Ramos (cell line): ENCODE measurements around the gene COL4A1.

ENCODE experiments used
- in situ Hi-C: fragments of 300-500 bp; cut with MboI; formaldehyde crosslinking; loops from one replicate; pipeline ENCODE4 v1.14.3; 2022; ENCODE audit warnings: low sequenced_read_pairs; ENCODE audit not compliant: unreplicated experiment

COL4A1 gene

GRCh38 chr13:110342474-110342873 lies 35.5 kb upstream of the COL4A1 start:
- in situ Hi-C loops: no loop called here

- in situ Hi-C loops: no loop called here
Measured at GRCh38 chr13:110341445-110342244, 34.7 kb upstream of the COL4A1 start.

- in situ Hi-C loops: no loop called here
Measured at GRCh38 chr13:110340812-110341444, 34.0 kb upstream of the COL4A1 start.

- in situ Hi-C loops: no loop called here
Measured at GRCh38 chr13:110339975-110340550, 33.1 kb upstream of the COL4A1 start.

GRCh38 chr13:110339263-110339662 lies 32.3 kb upstream of the COL4A1 start:
- in situ Hi-C loops: no loop called here

GRCh38 chr13:110338441-110339101 lies 31.6 kb upstream of the COL4A1 start:
- in situ Hi-C loops: no loop called here

- in situ Hi-C loops: no loop called here
Measured at GRCh38 chr13:110337247-110337646, 30.3 kb upstream of the COL4A1 start.

GRCh38 chr13:110336681-110337080 lies 29.7 kb upstream of the COL4A1 start:
- in situ Hi-C loops: no loop called here

- in situ Hi-C loops: no loop called here
Measured at GRCh38 chr13:110336108-110336507, 29.2 kb upstream of the COL4A1 start.

- in situ Hi-C loops: no loop called here
Measured at GRCh38 chr13:110334841-110335490, 28.0 kb upstream of the COL4A1 start.

- in situ Hi-C loops: no loop called here
Measured at GRCh38 chr13:110334256-110334655, 27.3 kb upstream of the COL4A1 start.

- in situ Hi-C loops: no loop called here
Measured at GRCh38 chr13:110333837-110334236, 26.9 kb upstream of the COL4A1 start.

GRCh38 chr13:110332750-110333149 lies 25.8 kb upstream of the COL4A1 start:
- in situ Hi-C loops: no loop called here

- in situ Hi-C loops: no loop called here
Measured at GRCh38 chr13:110331362-110331761, 24.4 kb upstream of the COL4A1 start.

- in situ Hi-C loops: no loop called here
Measured at GRCh38 chr13:110330491-110331011, 23.6 kb upstream of the COL4A1 start.

GRCh38 chr13:110329798-110330461 lies 23.0 kb upstream of the COL4A1 start:
- in situ Hi-C loops: no loop called here

GRCh38 chr13:110329258-110329657 lies 22.3 kb upstream of the COL4A1 start:
- in situ Hi-C loops: no loop called here

- in situ Hi-C loops: no loop called here
Measured at GRCh38 chr13:110328573-110328972, 21.6 kb upstream of the COL4A1 start.

- in situ Hi-C loops: no loop called here
Measured at GRCh38 chr13:110327051-110327721, 20.2 kb upstream of the COL4A1 start.
